Epidermal melanocyte (primary cell): ENCODE data around the gene CDH23.

Source experiments
- DNase-seq: peaks from one replicate; pipeline ENCODE4 v3.0.0; 2011; ENCODE audit warnings: low spot score; ENCODE audit not compliant: insufficient read length

The CDH23 gene

GRCh38 chr10:71513540-71513853 is 116.8 kb downstream of the CDH23 start:
- DNase-seq, result no peak

GRCh38 chr10:71513936-71514335 is 117.2 kb downstream of the CDH23 start:
- DNase-seq, result no peak

GRCh38 chr10:71515531-71516172 is 118.9 kb downstream of the CDH23 start:
- no peak for DNase-seq

- no peak for DNase-seq
Observed at GRCh38 chr10:71516890-71517289, 120.2 kb downstream of the CDH23 start.

GRCh38 chr10:71517298-71518169 is 120.8 kb downstream of the CDH23 start:
- DNase-seq, result no peak

GRCh38 chr10:71520042-71520441 is 123.3 kb downstream of the CDH23 start:
- DNase-seq, result no peak

- DNase-seq, result no peak
Observed at GRCh38 chr10:71521504-71522441, 125.1 kb downstream of the CDH23 start.

- no peak for DNase-seq
Observed at GRCh38 chr10:71522442-71523144, 125.9 kb downstream of the CDH23 start.

- no peak for DNase-seq
Observed at GRCh38 chr10:71523756-71524155, 127.0 kb downstream of the CDH23 start.

- no peak for DNase-seq
Observed at GRCh38 chr10:71525092-71525491, 128.4 kb downstream of the CDH23 start.

GRCh38 chr10:71525721-71526120 is 129.0 kb downstream of the CDH23 start:
- DNase-seq, result no peak

GRCh38 chr10:71526653-71527052 is 129.9 kb downstream of the CDH23 start:
- no peak for DNase-seq

GRCh38 chr10:71527135-71527534 is 130.4 kb downstream of the CDH23 start:
- DNase-seq, result no peak

GRCh38 chr10:71528371-71529206 is 131.9 kb downstream of the CDH23 start:
- no peak for DNase-seq

GRCh38 chr10:71529207-71529827 is 132.6 kb downstream of the CDH23 start:
- DNase-seq, result no peak

- no peak for DNase-seq
Observed at GRCh38 chr10:71530781-71531180, 134.1 kb downstream of the CDH23 start.

- no peak for DNase-seq
Observed at GRCh38 chr10:71531485-71532446, 135.0 kb downstream of the CDH23 start.

GRCh38 chr10:71532878-71533277 is 136.2 kb downstream of the CDH23 start:
- no peak for DNase-seq

- DNase-seq, result no peak
Observed at GRCh38 chr10:71533936-71534335, 137.2 kb downstream of the CDH23 start.
